ENCODE measurements around the gene FAM171A2.
"Not testable (repeated sequence)": the region's sequence is repeated elsewhere in the genome, so short reads cannot be mapped to it uniquely, and the experiment has no call there.

The FAM171A2 gene

GRCh38 chr17:44363613-44364159, at the start of gene FAM171A2:
FAM171A2 (minus strand) TSS chr17:44363853; CDS start chr17:44363714, 139 bp downstream.
- DNase-seq (ENCODE audit: low spot score), result peak; percentile 99

- no peak for DNase-seq (ENCODE audit: low spot score)
Measured at GRCh38 chr17:44409309-44410028, 45.8 kb upstream of the FAM171A2 start.

- no peak for DNase-seq (ENCODE audit: low spot score)
Measured at GRCh38 chr17:44408786-44409185, 45.1 kb upstream of the FAM171A2 start.

- no peak for DNase-seq (ENCODE audit: low spot score)
Measured at GRCh38 chr17:44402564-44403172, 39.0 kb upstream of the FAM171A2 start.

GRCh38 chr17:44400226-44400847, 36.7 kb upstream of the FAM171A2 start:
- peak; percentile 61 for DNase-seq (ENCODE audit: low spot score)

- no peak for DNase-seq (ENCODE audit: low spot score)
Measured at GRCh38 chr17:44398692-44399691, 35.3 kb upstream of the FAM171A2 start.

- no peak for DNase-seq (ENCODE audit: low spot score)
Measured at GRCh38 chr17:44397479-44398440, 34.1 kb upstream of the FAM171A2 start.

GRCh38 chr17:44396946-44397345, 33.3 kb upstream of the FAM171A2 start:
- no peak for DNase-seq (ENCODE audit: low spot score)

GRCh38 chr17:44394833-44395232, 31.2 kb upstream of the FAM171A2 start:
- DNase-seq (ENCODE audit: low spot score), result no peak

- DNase-seq (ENCODE audit: low spot score), result not testable (repeated sequence)
Measured at GRCh38 chr17:44394112-44394511, 30.5 kb upstream of the FAM171A2 start.

- no peak for DNase-seq (ENCODE audit: low spot score)
Measured at GRCh38 chr17:44390250-44390870, 26.7 kb upstream of the FAM171A2 start.

GRCh38 chr17:44389723-44390202, 26.1 kb upstream of the FAM171A2 start:
- no peak for DNase-seq (ENCODE audit: low spot score)

GRCh38 chr17:44389281-44389680, 25.6 kb upstream of the FAM171A2 start, which contains the start of gene ITGA2B:
ITGA2B (minus strand) TSS chr17:44389649; CDS start chr17:44389473, 176 bp downstream.
- no peak for DNase-seq (ENCODE audit: low spot score)

GRCh38 chr17:44387804-44388203, 24.2 kb upstream of the FAM171A2 start:
- DNase-seq (ENCODE audit: low spot score), result no peak

- DNase-seq (ENCODE audit: low spot score), result no peak
Measured at GRCh38 chr17:44386182-44386525, 22.5 kb upstream of the FAM171A2 start.

GRCh38 chr17:44385287-44386181, 21.9 kb upstream of the FAM171A2 start:
- peak; percentile 82 for DNase-seq (ENCODE audit: low spot score)

GRCh38 chr17:44384823-44385286, 21.2 kb upstream of the FAM171A2 start:
- peak; percentile 48 for DNase-seq (ENCODE audit: low spot score)

- DNase-seq (ENCODE audit: low spot score), result peak; percentile 26
Measured at GRCh38 chr17:44384281-44384822, 20.7 kb upstream of the FAM171A2 start.

All from D341Med (cell line).